ENCODE measurements around the gene CFAP210. TPM values are rescaled to one million over a fixed set of nuclear protein-coding genes. Genes with fewer than 3 reads are reported as not detected.

The CFAP210 gene
- total RNA-seq, 2 experiments from 2014 or later = not detected

- H3K4me3 Mint-ChIP-seq = no peak overlapping the region
Observed at GRCh38 chr2:169667583-169667982, 26.6 kb downstream of the CFAP210 start.

GRCh38 chr2:169664978-169665930 is 29.0 kb downstream of the CFAP210 start:
- Mint-ChIP-seq H3K4me1 (ENCODE audit: low read depth) (no peaks in the 10 kb centered on the region), H3K27ac (no peak overlapping the region), H3K4me3 (no peak overlapping the region), H3K36me3 (ENCODE audit: low read depth) (no peaks in the 10 kb centered on the region), H3K9me3 (no peaks in the 10 kb centered on the region), H3K27me3 (peaks cover 6% of the 10 kb centered on the region)
- no peak for ATAC-seq
- ChIA-PET CTCF (interaction anchor here (1.5 kb wide), 1 partner anchor 12 kb away, joined by 4 read pairs; no protein-coding TSS in a partner anchor), POLR2A (no interaction called here)
- TF ChIP-seq CTCF (IDR thresholded peaks at IDR 0.05) = no peak
- DNase-seq = no peak
- intact Hi-C loops (cut with micrococcal nuclease) = no loop called here

More at GRCh38 chr2:169667583-169667982, 26.6 kb downstream of the CFAP210 start:
- TF ChIP-seq CTCF (IDR thresholded peaks at IDR 0.05) = no peak
- no peak for DNase-seq
- POLR2A ChIA-PET = no interaction called here
- intact Hi-C loops (cut with micrococcal nuclease) = no loop called here
- no peak for ATAC-seq
- CTCF ChIA-PET = interaction anchor here (0.6 to 1.3 kb wide), 2 partner anchors 100 to 216 kb away, joined by 3 to 4 read pairs; no protein-coding TSS in a partner anchor
- no peaks in the 10 kb centered on the region for H3K36me3 Mint-ChIP-seq (ENCODE audit: low read depth)
- H3K27ac Mint-ChIP-seq = no peak overlapping the region
- H3K4me1 Mint-ChIP-seq (ENCODE audit: low read depth) = no peaks in the 10 kb centered on the region
- H3K9me3 Mint-ChIP-seq = no peaks in the 10 kb centered on the region
- peaks cover 2% of the 10 kb centered on the region for H3K27me3 Mint-ChIP-seq

- no peak for ATAC-seq
- no peaks in the 10 kb centered on the region for H3K9me3 Mint-ChIP-seq
Observed at GRCh38 chr2:169664600-169664977, 29.6 kb downstream of the CFAP210 start.

GRCh38 chr2:169663247-169663646 is 31.0 kb downstream of the CFAP210 start:
- DNase-seq (no peak), ATAC-seq (no peak)
- Mint-ChIP-seq H3K9me3 (no peaks in the 10 kb centered on the region), H3K36me3 (ENCODE audit: low read depth) (no peaks in the 10 kb centered on the region), H3K4me1 (ENCODE audit: low read depth) (no peaks in the 10 kb centered on the region), H3K4me3 (no peak overlapping the region), H3K27ac (no peak overlapping the region), H3K27me3 (peaks cover 7% of the 10 kb centered on the region)
- POLR2A ChIA-PET = no interaction called here
- intact Hi-C loops (cut with micrococcal nuclease) = no loop called here
- no peak for TF ChIP-seq CTCF (IDR thresholded peaks at IDR 0.05)
- CTCF ChIA-PET = no interaction called here

More at GRCh38 chr2:169664600-169664977, 29.6 kb downstream of the CFAP210 start:
- H3K27me3 Mint-ChIP-seq = peaks cover 6% of the 10 kb centered on the region
- intact Hi-C loops (cut with micrococcal nuclease) = no loop called here
- no peak overlapping the region for H3K4me3 Mint-ChIP-seq
- H3K27ac Mint-ChIP-seq = no peak overlapping the region
- ChIA-PET CTCF (interaction anchor here (1.5 kb wide), 1 partner anchor 11 kb away, joined by 4 read pairs; no protein-coding TSS in a partner anchor), POLR2A (no interaction called here)
- DNase-seq = no peak
- H3K36me3 Mint-ChIP-seq (ENCODE audit: low read depth) = no peaks in the 10 kb centered on the region
- no peak for TF ChIP-seq CTCF (IDR thresholded peaks at IDR 0.05)
- H3K4me1 Mint-ChIP-seq (ENCODE audit: low read depth) = no peaks in the 10 kb centered on the region

- ATAC-seq (no peak), DNase-seq (no peak)
- Mint-ChIP-seq H3K27ac (no peak overlapping the region), H3K36me3 (ENCODE audit: low read depth) (no peaks in the 10 kb centered on the region), H3K4me3 (no peak overlapping the region), H3K27me3 (peaks cover 7% of the 10 kb centered on the region), H3K9me3 (no peaks in the 10 kb centered on the region), H3K4me1 (ENCODE audit: low read depth) (no peaks in the 10 kb centered on the region)
- intact Hi-C loops (cut with micrococcal nuclease) = no loop called here
- ChIA-PET POLR2A (no interaction called here), CTCF (no interaction called here)
- TF ChIP-seq CTCF (IDR thresholded peaks at IDR 0.05) = no peak
Observed at GRCh38 chr2:169662744-169663143, 31.5 kb downstream of the CFAP210 start.
